Fibroblast of lung (primary cell): Measurements from ENCODE around the gene PSMB11. TPM values are rescaled to one million over a fixed set of nuclear protein-coding genes. Genes with fewer than 3 reads are reported as not detected.

Experiments used
- DNase-seq, 2 donors: peaks; one replicate each; pipeline versions ENCODE4 v3.0.0 to v3.0.0-alpha.2; 2010; ENCODE audit warnings: low read depth in 2 of 2
- H2AFZ ChIP-seq: 2 replicates; pipeline ENCODE4 v1.5.1; 2012; ENCODE audit warnings: low read length, control low read depth, inconsistent platforms
- H3K27ac ChIP-seq: 2 replicates; pipeline ENCODE4 v1.5.1; 2011; ENCODE audit warnings: low read length, control low read depth; ENCODE audit not compliant: insufficient read depth
- H3K27me3 ChIP-seq: 2 replicates; pipeline ENCODE4 v1.5.1; 2011; ENCODE audit warnings: mild to moderate bottlenecking, low read length; ENCODE audit not compliant: control insufficient read depth, insufficient read depth
- H3K36me3 ChIP-seq: 2 replicates; pipeline ENCODE4 v1.5.1; 2011; ENCODE audit warnings: low read length; ENCODE audit not compliant: control insufficient read depth, insufficient read depth
- H3K4me1 ChIP-seq: 2 replicates; pipeline ENCODE4 v1.5.1; 2011; ENCODE audit warnings: low read length; ENCODE audit not compliant: control insufficient read depth, insufficient read depth; ENCODE audit errors: extremely low read depth
- H3K4me2 ChIP-seq: 2 replicates; pipeline ENCODE4 v1.5.1; 2011; ENCODE audit warnings: low read length, control low read depth; ENCODE audit not compliant: insufficient read depth; ENCODE audit errors: extremely low read depth
- H3K4me3 ChIP-seq, 4 experiments: fragments of 200-600 bp in 1 of 4; sonication (generic) in 1 of 4; replicated peaks in 1 of 4; 2 replicates each; pipeline ENCODE4 v1.5.1; 2011 to 2016; ENCODE audit warnings: low read length in 4 of 4, low read depth in 3 of 4, mild to moderate bottlenecking in 3 of 4, control low read depth in 2 of 4, inconsistent platforms in 1 of 4, mixed read lengths in 1 of 4; ENCODE audit not compliant: insufficient read depth in 1 of 4; ENCODE audit errors: control extremely low read depth in 1 of 4
- H3K79me2 ChIP-seq: 2 replicates; pipeline ENCODE4 v1.5.1; 2012; ENCODE audit warnings: mild to moderate bottlenecking, low read length, inconsistent platforms; ENCODE audit not compliant: control insufficient read depth, insufficient read depth
- H3K9ac ChIP-seq: 2 replicates; pipeline ENCODE4 v1.5.1; 2011; ENCODE audit warnings: mild to moderate bottlenecking, low read length, control low read depth; ENCODE audit not compliant: insufficient read depth
- H3K9me3 ChIP-seq: 2 replicates; pipeline ENCODE4 v1.5.1; 2012; ENCODE audit warnings: low read depth, low read length; ENCODE audit not compliant: control insufficient read depth, insufficient read depth
- H4K20me1 ChIP-seq: 2 replicates; pipeline ENCODE4 v1.5.1; 2011; ENCODE audit warnings: low read length; ENCODE audit not compliant: control insufficient read depth, insufficient read depth; ENCODE audit errors: extremely low read depth
- EZH2 ChIP-seq: IDR thresholded peaks from 2 replicates; pipeline ENCODE4 v1.5.1; 2012; ENCODE audit warnings: low read length, control low read depth, mild to moderate bottlenecking; ENCODE audit errors: missing control alignments
- polyA plus RNA-seq, 2 donors: library from polyadenylated mRNA; depleted of rRNA in 1 of 2; stranded (reverse) in 1 of 2; unstranded in 1 of 2; fragments of >200 nt; gene quantifications; 2 replicates each; pipeline ENCODE4 v1.2.1, GENCODE V29; 2011 to 2012; ENCODE audit warnings: missing spikeins in 1 of 2
- total RNA-seq: library from RNA; depleted of rRNA; stranded (reverse); fragments of >200 nt; gene quantifications from 2 replicates; pipeline ENCODE4 v1.2.1, GENCODE V29; 2014
- TF ChIP-seq, protein P1 (sequence below), 2 donors: IDR thresholded peaks in 1 of 2; conservative IDR thresholded peaks in 1 of 2; 1 replicate in 1 of 2; 2 replicates in 1 of 2; pipeline ENCODE4 v1.5.1; 2011 to 2012; ENCODE audit warnings: low read length in 2 of 2, control low read depth in 1 of 2, inconsistent platforms in 1 of 2, low read depth in 1 of 2, mild to moderate bottlenecking in 1 of 2

The PSMB11 gene
- total and polyA plus RNA-seq, 2 donors (not counting 1 experiment from before 2014, with no cell fraction given): under 0.01 TPM; not detected in 1

DNA sequence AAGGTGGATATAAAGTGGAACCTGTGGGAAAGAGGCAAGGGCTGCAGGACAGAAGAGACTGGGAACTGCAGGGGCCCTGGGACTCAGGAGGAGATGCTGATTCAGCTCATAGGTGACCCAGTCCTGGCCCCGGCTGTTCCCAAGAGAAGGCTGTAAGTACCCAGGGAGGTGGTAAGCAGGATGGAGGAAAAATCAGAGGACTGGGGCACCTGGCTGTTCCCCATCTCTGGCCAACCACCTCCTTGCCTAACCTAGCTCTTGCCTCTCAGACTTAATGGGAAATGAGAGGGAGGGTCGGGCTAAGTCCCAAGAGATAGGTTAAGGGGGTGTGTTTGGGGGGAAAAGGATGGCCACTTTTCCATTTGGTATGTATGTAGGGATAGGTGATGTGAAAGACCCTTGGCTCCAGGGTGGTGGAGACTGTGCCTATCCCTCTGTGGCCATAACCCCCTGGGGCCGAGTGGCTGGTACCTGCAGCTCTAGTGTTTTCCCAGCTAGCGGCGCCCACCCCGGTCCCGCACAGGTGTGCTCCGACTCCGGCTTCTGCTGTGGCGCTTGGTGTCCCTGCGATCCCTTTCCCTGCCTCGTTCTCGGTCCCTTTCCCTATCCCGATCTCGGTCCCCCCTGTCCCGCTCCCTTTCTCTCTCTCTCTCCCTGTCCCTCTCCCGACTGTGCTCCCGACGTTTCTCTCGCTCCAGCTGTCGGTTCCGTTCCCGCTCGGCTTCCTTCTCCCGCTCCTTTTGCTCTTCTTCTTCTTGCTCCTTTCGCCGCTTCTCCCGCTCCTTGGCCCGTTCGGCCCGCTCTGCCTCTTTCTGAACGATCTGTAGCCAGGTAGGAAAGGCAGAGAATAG is 16.9 kb downstream of the PSMB11 start:
- DNase-seq: no peak

DNA sequence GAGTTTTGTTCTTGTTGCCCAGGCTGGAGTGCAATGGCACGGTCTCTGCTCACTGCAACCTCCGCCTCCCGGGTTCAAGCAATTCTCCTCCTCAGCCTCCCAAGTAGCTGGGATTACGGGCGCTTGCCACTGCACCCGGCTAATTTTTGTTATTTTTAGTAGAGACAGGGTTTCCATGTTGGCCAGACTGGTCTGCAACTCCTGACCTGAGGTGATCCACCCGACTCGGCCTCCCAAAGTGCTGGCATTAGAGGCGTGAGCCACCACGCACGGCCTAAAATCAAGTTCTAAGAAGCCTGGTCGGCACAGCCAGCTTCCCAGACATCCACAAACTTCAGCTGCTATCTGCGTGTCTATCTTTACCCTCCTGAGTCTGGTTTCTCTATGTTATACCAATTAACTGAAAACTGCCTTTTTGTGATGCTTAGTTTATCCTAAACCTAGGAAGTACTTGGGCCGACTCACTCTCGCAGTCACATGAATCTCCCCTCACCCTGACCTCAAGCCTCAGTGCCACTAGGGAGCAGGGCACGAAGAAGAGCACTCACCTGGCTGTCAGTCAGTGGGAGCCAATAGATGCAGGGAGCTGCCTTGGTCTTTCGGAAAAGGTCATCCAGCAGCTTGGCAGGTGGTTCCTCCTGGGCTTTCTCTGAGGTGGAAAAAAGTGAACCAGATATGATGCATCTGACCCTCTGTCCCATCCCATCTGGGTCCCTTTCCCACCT is 18.7 kb downstream of the PSMB11 start:
- H2AFZ ChIP-seq: no peak overlapping the region
- peaks cover 14% of the 10 kb centered on the region for H3K79me2 ChIP-seq
- H3K36me3 ChIP-seq: peaks cover 31% of the 10 kb centered on the region
- no peaks in the 10 kb centered on the region for H3K9me3 ChIP-seq
- no peak overlapping the region for H3K4me3 ChIP-seq
- no peak overlapping the region for H3K4me2 ChIP-seq
- no peak for DNase-seq
- no peaks in the 10 kb centered on the region for H3K27me3 ChIP-seq
- peak overlapping the region; percentile 26 for H3K27ac ChIP-seq
- TF ChIP-seq EZH2: no peak
- TF ChIP-seq, protein P1, sequence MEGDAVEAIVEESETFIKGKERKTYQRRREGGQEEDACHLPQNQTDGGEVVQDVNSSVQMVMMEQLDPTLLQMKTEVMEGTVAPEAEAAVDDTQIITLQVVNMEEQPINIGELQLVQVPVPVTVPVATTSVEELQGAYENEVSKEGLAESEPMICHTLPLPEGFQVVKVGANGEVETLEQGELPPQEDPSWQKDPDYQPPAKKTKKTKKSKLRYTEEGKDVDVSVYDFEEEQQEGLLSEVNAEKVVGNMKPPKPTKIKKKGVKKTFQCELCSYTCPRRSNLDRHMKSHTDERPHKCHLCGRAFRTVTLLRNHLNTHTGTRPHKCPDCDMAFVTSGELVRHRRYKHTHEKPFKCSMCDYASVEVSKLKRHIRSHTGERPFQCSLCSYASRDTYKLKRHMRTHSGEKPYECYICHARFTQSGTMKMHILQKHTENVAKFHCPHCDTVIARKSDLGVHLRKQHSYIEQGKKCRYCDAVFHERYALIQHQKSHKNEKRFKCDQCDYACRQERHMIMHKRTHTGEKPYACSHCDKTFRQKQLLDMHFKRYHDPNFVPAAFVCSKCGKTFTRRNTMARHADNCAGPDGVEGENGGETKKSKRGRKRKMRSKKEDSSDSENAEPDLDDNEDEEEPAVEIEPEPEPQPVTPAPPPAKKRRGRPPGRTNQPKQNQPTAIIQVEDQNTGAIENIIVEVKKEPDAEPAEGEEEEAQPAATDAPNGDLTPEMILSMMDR (conservative IDR thresholded peaks at IDR 0.05 in 1 of 2, IDR thresholded peaks at IDR 0.05 in 1 of 2; ENCODE audit: low read depth in 1 of 2, low read length in 2 of 2): no peak
- peaks cover 25% of the 10 kb centered on the region for H3K4me1 ChIP-seq
- H3K9ac ChIP-seq: no peak overlapping the region
- no peaks in the 10 kb centered on the region for H4K20me1 ChIP-seq

More for the DNA sequence above, 16.9 kb downstream of the PSMB11 start:
- Histone ChIP-seq H3K27me3 (no peaks in the 10 kb centered on the region), H4K20me1 (no peaks in the 10 kb centered on the region), H3K9me3 (no peaks in the 10 kb centered on the region), H3K4me3 (no peak overlapping the region), H3K4me2 (no peak overlapping the region), H3K9ac (no peak overlapping the region), H3K79me2 (peaks cover 6% of the 10 kb centered on the region), H3K36me3 (peaks cover 27% of the 10 kb centered on the region), H2AFZ (no peak overlapping the region), H3K4me1 (peaks cover 25% of the 10 kb centered on the region), H3K27ac (no peak overlapping the region)
- TF ChIP-seq EZH2: no peak
- TF ChIP-seq, protein P1 (conservative IDR thresholded peaks at IDR 0.05 in 1 of 2, IDR thresholded peaks at IDR 0.05 in 1 of 2; ENCODE audit: low read depth in 1 of 2, low read length in 2 of 2): no peak

DNA sequence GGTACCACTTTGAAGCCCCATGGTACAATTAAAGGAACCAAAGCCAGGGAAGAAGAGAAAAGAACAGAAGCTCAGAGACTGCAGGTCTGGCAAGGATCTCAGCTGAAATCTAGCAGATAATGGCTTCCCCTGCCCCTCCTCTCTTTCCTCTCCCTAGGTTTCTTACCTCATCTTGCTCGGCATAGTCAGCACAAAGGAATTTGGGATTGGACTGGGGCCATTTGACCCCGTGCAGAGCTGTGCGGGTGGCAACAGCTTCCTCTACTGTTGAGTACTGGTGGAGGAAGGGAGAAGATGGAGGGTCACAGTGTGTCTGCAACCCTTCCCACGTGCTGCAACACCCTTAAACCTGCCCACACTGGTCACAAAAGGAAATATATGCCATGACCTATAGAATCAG is 20.0 kb downstream of the PSMB11 start:
- no peak overlapping the region for H3K4me3 ChIP-seq
- TF ChIP-seq, protein P1 (conservative IDR thresholded peaks at IDR 0.05 in 1 of 2, IDR thresholded peaks at IDR 0.05 in 1 of 2; ENCODE audit: low read depth in 1 of 2, low read length in 2 of 2): no peak
- TF ChIP-seq EZH2: no peak
- peaks cover 37% of the 10 kb centered on the region for H3K36me3 ChIP-seq
- H3K4me2 ChIP-seq: peak overlapping the region; percentile 28
- H3K4me1 ChIP-seq: peaks cover 15% of the 10 kb centered on the region
- H3K27me3 ChIP-seq: no peaks in the 10 kb centered on the region
- no peak overlapping the region for H2AFZ ChIP-seq
- H3K79me2 ChIP-seq: peaks cover 25% of the 10 kb centered on the region
- peak overlapping the region; percentile 41 for H3K27ac ChIP-seq
- no peaks in the 10 kb centered on the region for H4K20me1 ChIP-seq
- H3K9ac ChIP-seq: no peak overlapping the region
- H3K9me3 ChIP-seq: no peaks in the 10 kb centered on the region
- peak; percentile 94 to 95 for DNase-seq
